Measurements from ENCODE around the gene VASN.
"Not testable (repeated sequence)": the region's sequence is repeated elsewhere in the genome, so short reads cannot be mapped to it uniquely, and the experiment has no call there.

VASN gene

GRCh38 chr16:4337540-4338088, 34.0 kb upstream of the VASN start:
- DNase-seq (ENCODE audit: low read depth, low spot score): no peak

DNA sequence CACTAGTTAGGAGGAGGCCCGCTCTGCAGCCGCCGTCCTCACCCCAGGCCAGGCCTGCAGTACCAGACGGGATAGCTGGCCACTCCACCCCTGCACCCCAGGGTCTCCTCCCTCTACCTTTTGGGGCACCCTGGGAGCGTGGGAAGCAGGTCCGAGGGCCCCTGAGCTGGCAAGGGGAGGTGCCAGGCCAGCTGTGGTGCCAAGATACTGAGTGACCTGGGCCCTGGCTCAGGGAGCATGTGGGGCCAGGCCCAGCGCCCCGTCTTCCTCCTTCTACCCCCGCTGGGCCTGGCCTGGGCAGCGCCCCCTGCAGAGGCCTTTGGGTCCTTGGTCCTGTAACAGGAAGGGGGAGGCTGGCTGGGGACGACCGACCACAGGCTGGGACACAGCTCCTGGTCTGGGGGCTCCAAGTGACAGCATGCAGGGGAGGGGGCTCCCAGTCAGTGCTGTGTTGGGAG, 33.5 kb upstream of the VASN start:
- DNase-seq (ENCODE audit: low read depth, low spot score): no peak

DNA sequence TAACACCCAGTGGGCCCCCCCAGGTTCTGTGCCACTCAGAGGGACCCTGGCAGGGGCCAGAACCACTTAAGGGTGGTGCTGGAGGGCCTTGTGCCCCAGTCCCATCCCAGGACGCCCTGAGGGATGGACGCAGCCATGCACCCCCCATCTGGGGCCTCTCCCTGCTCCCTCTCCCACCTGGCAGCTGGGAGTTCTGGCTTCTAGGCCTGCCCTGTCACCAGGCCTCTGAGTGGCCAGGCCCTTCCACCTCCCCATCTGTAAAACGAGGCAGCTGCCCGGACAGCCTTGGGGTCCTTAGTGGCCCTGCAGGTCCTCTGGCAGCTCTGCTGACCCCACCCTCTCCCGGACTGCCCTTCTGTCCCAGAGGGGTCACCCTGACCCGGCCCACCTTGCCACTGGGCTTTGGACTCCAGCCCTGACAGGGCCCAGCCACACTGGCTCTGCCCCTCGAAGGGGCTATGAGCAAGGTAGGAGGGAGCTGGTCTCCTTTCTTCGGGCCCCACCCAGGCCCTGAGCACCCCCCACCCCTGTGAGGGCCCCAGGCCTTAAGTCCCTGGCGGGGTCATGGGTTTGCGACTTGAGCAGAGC, 32.8 kb upstream of the VASN start:
- no peak for DNase-seq (ENCODE audit: low read depth, low spot score)

DNA sequence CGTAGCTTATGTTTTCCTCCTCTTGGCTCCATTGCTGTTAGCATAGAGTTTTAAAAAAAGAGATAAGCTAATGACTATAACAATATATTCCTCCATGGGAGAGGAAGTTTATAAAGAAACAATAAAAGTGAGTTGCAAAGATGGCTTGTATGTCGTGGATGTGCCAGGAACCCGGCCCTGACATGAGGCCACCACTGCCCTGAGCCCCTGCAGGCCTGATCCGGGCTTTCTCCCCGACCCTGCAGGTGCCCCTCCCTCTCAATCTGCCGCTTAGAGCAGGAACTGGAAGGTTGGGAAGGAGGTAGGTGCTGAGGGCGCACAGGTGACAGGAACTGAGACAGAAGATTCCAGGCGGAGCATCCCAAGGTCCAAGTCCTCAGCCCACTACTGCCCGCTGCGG, 32.2 kb upstream of the VASN start:
- DNase-seq (ENCODE audit: low read depth, low spot score): no peak

DNA sequence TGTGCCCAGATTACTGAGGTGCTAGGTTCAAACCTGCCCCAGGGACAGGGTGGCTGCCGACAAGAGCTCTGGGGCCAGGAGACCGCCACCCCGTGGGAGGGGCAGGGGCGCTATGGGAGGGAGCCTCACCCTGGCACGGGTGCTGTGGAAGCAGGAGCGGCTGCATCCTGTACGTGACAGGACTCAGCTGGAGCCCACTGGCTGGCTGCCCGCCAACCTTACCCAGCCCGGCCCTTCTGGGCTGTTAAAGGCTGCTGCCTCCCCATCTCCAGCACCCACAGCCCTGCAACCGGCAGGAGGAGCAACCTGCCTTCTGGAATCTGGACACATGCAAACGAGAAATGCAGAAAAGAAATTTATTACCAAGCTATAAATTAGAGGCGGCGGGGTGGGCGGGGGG, 31.7 kb upstream of the VASN start:
- DNase-seq (ENCODE audit: low read depth, low spot score): no peak

DNA sequence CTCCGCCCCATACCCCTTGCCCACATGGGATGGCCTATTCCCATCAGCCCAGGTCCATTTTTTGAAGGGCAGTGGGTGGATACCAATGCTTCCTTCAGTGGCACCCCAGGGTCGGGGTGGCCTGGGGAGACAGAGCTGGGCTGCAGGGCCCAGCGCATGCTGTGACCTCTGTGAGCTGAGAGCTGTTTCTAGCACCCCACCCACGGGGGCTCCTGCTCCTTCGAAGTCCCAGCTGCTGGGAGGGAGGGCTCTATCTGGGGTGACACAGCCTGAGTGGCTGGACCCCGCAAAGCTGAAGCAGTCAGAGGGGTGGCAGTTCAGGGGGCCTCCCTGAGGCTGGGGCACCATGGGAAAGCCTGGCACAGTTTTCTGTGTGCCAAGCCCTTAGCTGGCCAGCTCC, 31.2 kb upstream of the VASN start:
- DNase-seq (ENCODE audit: low read depth, low spot score): no peak

GRCh38 chr16:4341250-4341649, 30.4 kb upstream of the VASN start:
- no peak for DNase-seq (ENCODE audit: low read depth, low spot score)

GRCh38 chr16:4342866-4343744, 28.5 kb upstream of the VASN start:
- DNase-seq (ENCODE audit: low read depth, low spot score): no peak

DNA sequence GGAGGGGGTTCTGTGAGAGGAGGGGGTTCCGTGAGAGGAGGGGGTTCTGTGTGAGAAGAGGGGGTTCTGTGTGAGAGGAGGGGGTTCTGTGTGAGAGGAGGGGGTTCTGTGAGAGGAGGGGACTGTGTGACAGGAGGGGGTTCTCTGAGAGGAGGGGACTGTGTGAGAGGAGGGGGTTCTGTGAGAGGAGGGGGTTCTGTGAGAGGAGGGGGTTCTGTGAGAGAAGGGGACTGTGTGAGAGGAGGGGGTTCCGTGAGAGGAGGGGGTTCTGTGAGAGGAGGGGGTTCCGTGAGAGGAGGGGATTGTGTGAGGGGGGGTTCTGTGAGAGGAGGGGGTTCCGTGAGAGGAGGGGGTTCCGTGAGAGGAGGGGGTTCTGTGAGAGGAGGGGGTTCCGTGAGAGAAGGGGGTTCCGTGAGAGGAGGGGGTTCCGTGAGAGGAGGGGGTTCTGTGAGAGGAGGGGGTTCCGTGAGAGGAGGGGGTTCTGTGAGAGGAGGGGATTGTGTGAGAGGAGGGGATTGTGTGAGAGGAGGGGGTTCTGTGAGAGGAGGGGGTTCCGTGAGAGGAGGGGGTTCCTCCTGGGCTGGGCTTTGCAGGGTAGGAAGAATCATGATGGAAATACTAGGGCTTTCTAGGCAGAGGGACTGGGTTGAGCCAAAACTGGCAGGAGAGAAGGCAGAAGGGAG, 27.2 kb upstream of the VASN start:
- DNase-seq (ENCODE audit: low read depth, low spot score): not testable (repeated sequence)

DNA sequence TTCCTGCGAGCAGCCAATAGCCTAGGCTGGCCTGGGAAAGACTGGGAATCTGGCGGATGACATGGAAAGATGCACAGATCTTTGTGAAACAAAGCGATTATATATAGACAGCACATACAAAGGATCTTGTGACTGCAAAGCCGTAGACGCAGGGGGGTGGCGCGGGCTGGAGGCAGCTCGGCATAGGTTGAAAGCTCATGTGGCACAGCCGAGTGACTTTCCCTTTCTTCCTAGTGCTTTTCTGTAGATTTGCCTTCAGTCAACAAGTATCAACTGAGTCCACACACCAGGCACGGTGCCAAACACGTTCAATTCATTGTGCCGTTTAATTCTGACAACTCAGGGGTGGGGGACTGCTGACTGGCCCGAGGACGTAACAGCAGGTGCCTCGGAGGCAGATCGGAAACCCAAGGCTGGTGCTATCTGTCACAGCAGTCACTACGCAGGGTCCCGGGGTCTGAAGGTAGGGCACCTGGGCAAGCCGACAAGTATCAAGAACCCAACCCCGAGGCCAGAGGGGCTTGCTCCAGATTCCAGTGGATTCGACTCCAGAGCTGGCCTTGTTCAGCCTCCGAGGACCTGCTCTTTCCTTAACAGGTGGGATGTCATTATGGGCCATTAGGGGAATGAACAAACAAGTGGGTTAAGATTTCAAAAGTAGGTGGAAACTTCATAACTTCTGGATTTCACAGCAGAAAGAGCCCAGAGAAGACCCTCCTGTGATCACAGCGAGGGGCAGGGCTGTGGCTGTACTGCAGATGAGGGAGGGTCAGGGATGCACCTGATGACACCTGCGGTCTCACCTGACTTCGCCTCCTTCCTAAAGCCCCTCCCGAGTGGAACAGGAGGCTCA, 26.4 kb upstream of the VASN start:
- DNase-seq (ENCODE audit: low read depth, low spot score): no peak

GRCh38 chr16:4345836-4346781, 25.5 kb upstream of the VASN start:
- no peak for DNase-seq (ENCODE audit: low read depth, low spot score)

DNA sequence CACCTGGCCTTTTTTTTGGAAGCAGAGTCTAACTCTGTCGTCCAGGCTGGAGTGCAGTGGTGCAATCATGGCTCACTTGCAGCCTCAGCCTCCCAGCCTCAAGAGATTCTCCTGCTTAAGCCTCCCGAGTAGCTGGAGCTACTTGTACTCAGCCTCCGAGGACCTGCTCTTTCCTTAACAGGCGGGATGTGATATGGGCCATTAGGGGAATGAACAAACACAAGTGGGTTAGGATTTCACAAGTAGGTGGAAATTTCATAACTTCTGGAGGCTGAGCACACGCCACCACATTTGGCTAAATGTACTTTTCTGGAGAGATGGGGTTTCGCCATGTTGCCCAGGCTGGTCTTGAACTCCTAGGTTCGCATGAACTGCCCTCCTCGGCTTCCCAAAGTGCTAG, 24.6 kb upstream of the VASN start:
- no peak for DNase-seq (ENCODE audit: low read depth, low spot score)

GRCh38 chr16:4347765-4348509, 23.7 kb upstream of the VASN start:
- DNase-seq (ENCODE audit: low read depth, low spot score): no peak

GRCh38 chr16:4349332-4349731, 22.3 kb upstream of the VASN start:
- DNase-seq (ENCODE audit: low read depth, low spot score): no peak

DNA sequence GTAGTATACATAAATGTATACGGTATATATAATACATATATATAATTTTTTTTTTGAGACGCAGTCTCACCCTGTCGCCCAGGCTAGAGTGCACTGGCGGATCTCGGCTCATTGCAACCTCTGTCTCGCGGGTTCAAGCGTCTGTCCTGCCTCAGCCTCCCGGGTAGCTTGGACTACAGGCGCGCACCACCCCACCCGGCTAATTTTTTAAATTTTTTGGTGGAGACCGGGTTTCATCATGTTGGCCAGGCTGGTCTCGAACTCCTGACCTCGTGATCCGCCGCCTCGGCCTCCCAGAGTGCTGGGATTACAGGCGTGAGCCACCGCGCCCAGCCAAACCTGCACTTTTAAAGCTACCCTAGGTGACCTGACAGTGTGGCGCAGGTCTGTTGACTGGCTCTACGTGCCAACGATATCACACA, 21.3 kb upstream of the VASN start:
- DNase-seq (ENCODE audit: low read depth, low spot score): no peak

- peak; percentile 98 for DNase-seq (ENCODE audit: low read depth, low spot score)
These were observed 20.6 kb upstream of the VASN start, which contains the start of gene PAM16 for GRCh38 chr16:4350787-4351659. Gene PAM16 (minus strand): TSS chr16:4351321. CDS start chr16:4351234, 87 bp downstream.

GRCh38 chr16:4351880-4352279, 19.8 kb upstream of the VASN start:
- no peak for DNase-seq (ENCODE audit: low read depth, low spot score)

DNA sequence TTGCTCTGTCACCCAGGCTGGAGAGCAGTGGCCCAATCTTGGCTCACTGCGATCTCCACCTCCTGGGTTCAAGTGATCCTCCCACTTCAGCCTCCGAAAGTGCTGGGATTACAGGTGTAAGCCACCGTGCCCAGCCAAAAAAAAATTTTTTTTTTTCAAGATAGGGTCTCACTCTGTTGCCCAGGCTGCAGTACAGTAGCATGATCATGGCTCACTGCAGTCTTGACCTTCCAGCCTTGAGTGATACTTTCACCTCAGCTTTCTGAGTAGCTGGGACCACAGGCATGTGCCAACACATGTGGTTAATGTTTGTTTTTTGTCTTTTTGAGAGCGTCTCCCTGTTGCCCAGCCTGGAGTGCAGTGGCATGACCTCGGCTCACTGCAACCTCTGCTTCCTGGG, 18.8 kb upstream of the VASN start:
- no peak for DNase-seq (ENCODE audit: low read depth, low spot score)

All from activated naive CD8-positive, alpha-beta T cell treated with anti-CD3 and anti-CD28 coated beads, Interleukin-2, amount 50 U/mL, for 16 hours (primary cell).